ENCODE measurements around the gene OPN1SW.

OPN1SW gene

DNA sequence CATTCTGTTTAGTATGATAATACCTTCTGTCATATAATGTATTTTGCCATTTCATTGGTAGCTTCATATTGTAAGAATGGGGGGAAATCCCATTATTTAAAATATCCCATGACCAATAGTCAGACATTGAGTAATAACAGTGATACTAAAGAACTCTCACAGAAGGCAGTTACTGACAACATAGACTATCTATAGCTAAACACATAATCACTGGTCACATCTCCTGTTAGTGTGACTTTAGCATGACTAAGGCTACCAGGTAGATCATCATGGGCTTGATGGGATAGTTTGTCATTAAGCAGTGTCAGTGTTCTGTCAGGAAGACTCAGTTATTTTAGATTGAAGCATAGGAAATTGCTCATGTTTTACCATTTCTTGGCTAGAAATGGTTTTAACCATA is 16.4 kb downstream of the OPN1SW start:
- ChIA-PET POLR2A (interaction anchor here (1.6 kb wide), 1 partner anchor 20 kb away, joined by 6 read pairs; the partner anchor contains the start of gene CALU), CTCF (no interaction called here)
- no peak for TF ChIP-seq ZNF384 (IDR thresholded peaks at IDR 0.05)
- TF ChIP-seq L3MBTL2 (conservative IDR thresholded peaks at IDR 0.05) = no peak
- no peak for TF ChIP-seq ELF4 (IDR thresholded peaks at IDR 0.05)
- no peak for TF ChIP-seq TARDBP (IDR thresholded peaks at IDR 0.05)
- no peak for TF ChIP-seq FOXK2 (IDR thresholded peaks at IDR 0.05)
- DNase-seq (ENCODE audit: extremely low spot score) = no peak

GRCh38 chr7:128758553-128758952 is 17.0 kb downstream of the OPN1SW start:
- no peak for DNase-seq (ENCODE audit: extremely low spot score)
- TF ChIP-seq SP1 (IDR thresholded peaks at IDR 0.05) (no peak), L3MBTL2 (conservative IDR thresholded peaks at IDR 0.05) (no peak), SUZ12 (IDR thresholded peaks at IDR 0.05) (no peak), ARNT (IDR thresholded peaks at IDR 0.05) (no peak), BHLHE40 (IDR thresholded peaks at IDR 0.05; ENCODE audit: borderline replicate concordance) (no peak), FOXM1 (IDR thresholded peaks at IDR 0.05; ENCODE audit: borderline replicate concordance) (no peak), FOXA1 (IDR thresholded peaks at IDR 0.05) (no peak), HDGF (IDR thresholded peaks at IDR 0.05; ENCODE audit: borderline replicate concordance) (no peak), LEF1 (IDR thresholded peaks at IDR 0.05; ENCODE audit: borderline replicate concordance) (no peak), FOXK2 (IDR thresholded peaks at IDR 0.05) (no peak), NFRKB (IDR thresholded peaks at IDR 0.05) (no peak), ELF4 (IDR thresholded peaks at IDR 0.05) (no peak), ZNF384 (IDR thresholded peaks at IDR 0.05) (no peak), CTBP1 (IDR thresholded peaks at IDR 0.05; ENCODE audit: borderline replicate concordance) (no peak), TARDBP (IDR thresholded peaks at IDR 0.05) (no peak)
- TF ChIP-seq, protein P1, sequence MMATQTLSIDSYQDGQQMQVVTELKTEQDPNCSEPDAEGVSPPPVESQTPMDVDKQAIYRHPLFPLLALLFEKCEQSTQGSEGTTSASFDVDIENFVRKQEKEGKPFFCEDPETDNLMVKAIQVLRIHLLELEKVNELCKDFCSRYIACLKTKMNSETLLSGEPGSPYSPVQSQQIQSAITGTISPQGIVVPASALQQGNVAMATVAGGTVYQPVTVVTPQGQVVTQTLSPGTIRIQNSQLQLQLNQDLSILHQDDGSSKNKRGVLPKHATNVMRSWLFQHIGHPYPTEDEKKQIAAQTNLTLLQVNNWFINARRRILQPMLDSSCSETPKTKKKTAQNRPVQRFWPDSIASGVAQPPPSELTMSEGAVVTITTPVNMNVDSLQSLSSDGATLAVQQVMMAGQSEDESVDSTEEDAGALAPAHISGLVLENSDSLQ (IDR thresholded peaks at IDR 0.05) = no peak
- ChIA-PET CTCF (no interaction called here), POLR2A (interaction anchor here (1.6 kb wide), 1 partner anchor 19 kb away, joined by 6 read pairs; the partner anchor contains the start of gene CALU)

GRCh38 chr7:128757203-128757602 is 18.4 kb downstream of the OPN1SW start:
- CTCF ChIA-PET = interaction anchor here (1.0 kb wide), 1 partner anchor 85 kb away, joined by 3 read pairs; no protein-coding TSS in a partner anchor
- no peak for DNase-seq (ENCODE audit: extremely low spot score)

GRCh38 chr7:128755819-128756476 is 19.6 kb downstream of the OPN1SW start:
- CTCF ChIA-PET = interaction anchor here (0.8 kb wide), 1 partner anchor 57 kb away, joined by 4 read pairs; no protein-coding TSS in a partner anchor
- TF ChIP-seq L3MBTL2 (conservative IDR thresholded peaks at IDR 0.05) = no peak
- TF ChIP-seq ZNF384 (IDR thresholded peaks at IDR 0.05) = no peak
- no peak for TF ChIP-seq NFRKB (IDR thresholded peaks at IDR 0.05)
- no peak for TF ChIP-seq ELF4 (IDR thresholded peaks at IDR 0.05)
- no peak for TF ChIP-seq SP1 (IDR thresholded peaks at IDR 0.05)
- no peak for TF ChIP-seq CTBP1 (IDR thresholded peaks at IDR 0.05; ENCODE audit: borderline replicate concordance)
- TF ChIP-seq BHLHE40 (IDR thresholded peaks at IDR 0.05; ENCODE audit: borderline replicate concordance) = no peak
- no peak for TF ChIP-seq FOXA1 (IDR thresholded peaks at IDR 0.05)
- TF ChIP-seq, protein P1 (IDR thresholded peaks at IDR 0.05) = no peak
- no peak for TF ChIP-seq SUZ12 (IDR thresholded peaks at IDR 0.05)
- TF ChIP-seq LEF1 (IDR thresholded peaks at IDR 0.05; ENCODE audit: borderline replicate concordance) = no peak
- no peak for TF ChIP-seq FOXM1 (IDR thresholded peaks at IDR 0.05; ENCODE audit: borderline replicate concordance)
- TF ChIP-seq FOXK2 (IDR thresholded peaks at IDR 0.05) = no peak
- TF ChIP-seq ARNT (IDR thresholded peaks at IDR 0.05) = no peak
- no peak for TF ChIP-seq HDGF (IDR thresholded peaks at IDR 0.05; ENCODE audit: borderline replicate concordance)
- TF ChIP-seq TARDBP (IDR thresholded peaks at IDR 0.05) = no peak
- POLR2A ChIA-PET = interaction anchor here (0.9 to 2.0 kb wide), 2 partner anchors 17 to 106 kb away, joined by 3 to 12 read pairs; partner anchors contain the start of genes ATP6V1F and CALU
- DNase-seq (ENCODE audit: extremely low spot score) = no peak

More at GRCh38 chr7:128757203-128757602, 18.4 kb downstream of the OPN1SW start:
- POLR2A ChIA-PET = interaction anchor here (2.0 kb wide), 1 partner anchor 18 kb away, joined by 12 read pairs; the partner anchor contains the start of gene CALU
- TF ChIP-seq NFRKB (IDR thresholded peaks at IDR 0.05) (no peak), TARDBP (IDR thresholded peaks at IDR 0.05) (no peak), SP1 (IDR thresholded peaks at IDR 0.05) (no peak), HDGF (IDR thresholded peaks at IDR 0.05; ENCODE audit: borderline replicate concordance) (no peak), SUZ12 (IDR thresholded peaks at IDR 0.05) (no peak), ELF4 (IDR thresholded peaks at IDR 0.05) (no peak), L3MBTL2 (conservative IDR thresholded peaks at IDR 0.05) (no peak), FOXK2 (IDR thresholded peaks at IDR 0.05) (no peak), BHLHE40 (IDR thresholded peaks at IDR 0.05; ENCODE audit: borderline replicate concordance) (no peak)
- TF ChIP-seq, protein P1 (IDR thresholded peaks at IDR 0.05) = no peak

DNA sequence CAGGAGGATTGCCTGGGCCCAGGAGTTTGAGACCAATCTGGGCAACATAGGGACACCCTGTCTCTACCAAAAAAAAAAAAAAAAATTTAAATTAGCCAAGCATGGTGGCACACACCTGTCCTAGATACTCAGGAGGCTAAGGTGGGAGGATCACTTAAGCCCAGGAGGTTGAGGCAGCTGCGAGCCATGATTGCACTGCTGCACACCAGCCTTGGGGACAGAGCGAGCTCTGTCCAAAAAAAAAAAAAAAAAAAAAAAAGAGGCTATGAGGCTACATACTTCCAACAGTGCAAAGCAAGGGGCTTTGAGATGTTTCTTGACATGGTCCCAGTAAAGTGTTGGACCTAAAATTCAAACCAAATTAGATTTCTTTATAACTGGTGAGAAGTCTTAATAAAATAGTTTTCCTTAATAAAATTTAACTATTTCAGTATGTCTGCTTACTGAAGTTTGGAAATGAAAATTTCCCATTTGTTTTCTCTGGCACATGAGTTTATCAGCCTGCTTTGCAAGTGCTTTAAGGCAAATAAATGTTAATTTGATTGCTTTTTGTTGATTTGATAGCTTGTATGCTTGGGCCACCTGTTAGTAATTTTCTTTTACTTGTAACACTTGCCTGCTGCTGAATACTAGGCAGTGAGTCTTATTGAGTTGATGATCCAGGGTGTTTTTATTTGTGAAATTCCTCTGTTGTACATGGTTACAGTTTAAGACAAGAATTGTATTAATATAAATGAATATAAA is 20.3 kb downstream of the OPN1SW start:
- no peak for DNase-seq (ENCODE audit: extremely low spot score)
- ChIA-PET CTCF (interaction anchor here (0.7 kb wide), 1 partner anchor 12 kb away, joined by 3 read pairs; no protein-coding TSS in a partner anchor), POLR2A (no interaction called here)
- TF ChIP-seq SP1 (IDR thresholded peaks at IDR 0.05) (no peak), CTBP1 (IDR thresholded peaks at IDR 0.05; ENCODE audit: borderline replicate concordance) (no peak), ZNF384 (IDR thresholded peaks at IDR 0.05) (no peak), SUZ12 (IDR thresholded peaks at IDR 0.05) (no peak), HDGF (IDR thresholded peaks at IDR 0.05; ENCODE audit: borderline replicate concordance) (no peak), FOXM1 (IDR thresholded peaks at IDR 0.05; ENCODE audit: borderline replicate concordance) (no peak), LEF1 (IDR thresholded peaks at IDR 0.05; ENCODE audit: borderline replicate concordance) (no peak), FOXA1 (IDR thresholded peaks at IDR 0.05) (no peak), NFRKB (IDR thresholded peaks at IDR 0.05) (no peak), L3MBTL2 (conservative IDR thresholded peaks at IDR 0.05) (no peak), ELF4 (IDR thresholded peaks at IDR 0.05) (no peak)

Data from HEK293T (cell line).